B cell (primary cell): Measurements from ENCODE around the gene CAMK1D.

Experiments used
- CTCF ChIP-seq: fragments of 200-600 bp; IDR thresholded peaks from one replicate; pipeline ENCODE4 v1.8.0; 2022; ENCODE audit warnings: antibody characterized with exemption, mild to moderate bottlenecking
- EZH2 ChIP-seq: IDR thresholded peaks from 2 replicates; pipeline ENCODE4 v1.6.1; 2012; ENCODE audit warnings: borderline replicate concordance, low read depth, mild to moderate bottlenecking, moderate library complexity, low read length; ENCODE audit not compliant: insufficient read depth, poor library complexity, severe bottlenecking

GRCh38 chr10:12465385-12466136 lies 116.2 kb downstream of the CAMK1D start:
- TF ChIP-seq EZH2 (no peak), CTCF (no peak)
